Panc1 (cell line): ENCODE results near the gene FFAR3. TPM values are rescaled to one million over a fixed set of nuclear protein-coding genes. Genes with fewer than 3 reads are reported as not detected.

Experiments used
- ATAC-seq: fragments of 200-7000 bp; cut with Tn5 transposase; 2 replicates; pipeline ENCODE4 v1.9.1; 2020; ENCODE audit warnings: mild to moderate bottlenecking, moderate library complexity
- BruUV-seq: library from RNA; stranded (reverse); fragments of 400-500 nt; replicated peaks from 2 replicates; lab custom pipeline; 2021; lab: Mats Ljungman, UMichigan
- CTCF ChIA-PET: fragments of 300-600 bp; sonication (Branson Sonifier 250); formaldehyde crosslinking; loops from one replicate; lab custom pipeline; 2022; ENCODE audit warnings: antibody characterized with exemption; lab: Charles Lee
- POLR2A ChIA-PET: fragments of 300-600 bp; sonication (Branson Sonifier 250); formaldehyde crosslinking; loops from one replicate; lab custom pipeline; 2022; ENCODE audit warnings: antibody characterized with exemption; lab: Charles Lee
- DNase-seq: peaks from one replicate; pipeline ENCODE4 v3.0.0-alpha.2; 2010; ENCODE audit warnings: low read depth, low spot score
- H3K27ac ChIP-seq: 2 replicates; pipeline ENCODE4 v1.5.1; 2011; ENCODE audit warnings: mild to moderate bottlenecking, low read length, inconsistent platforms
- H3K27me3 ChIP-seq: fragments of 200-500 bp; sonication (Bioruptor generic); 2 replicates; pipeline ENCODE4 v1.6.0; 2014; ENCODE audit warnings: low read length, inconsistent platforms; ENCODE audit not compliant: control insufficient read depth, insufficient read depth
- H3K36me3 ChIP-seq: fragments of 200-500 bp; sonication (Bioruptor generic); 2 replicates; pipeline ENCODE4 v1.5.1; 2014; ENCODE audit warnings: inconsistent platforms, mild to moderate bottlenecking, low read length, moderate library complexity; ENCODE audit not compliant: control insufficient read depth, insufficient read depth
- H3K4me1 ChIP-seq: 2 replicates; pipeline ENCODE4 v1.5.1; 2011; ENCODE audit warnings: inconsistent platforms, mild to moderate bottlenecking, low read length, moderate library complexity; ENCODE audit not compliant: control insufficient read depth, insufficient read depth
- H3K4me3 ChIP-seq, 2 experiments: 2 replicates each; pipeline ENCODE4 v1.5.1; 2011 to 2012; ENCODE audit warnings: low read depth in 2 of 2, low read length in 2 of 2, mild to moderate bottlenecking in 2 of 2, inconsistent platforms in 1 of 2, moderate library complexity in 1 of 2
- H3K9me3 ChIP-seq: fragments of 200-500 bp; sonication (Bioruptor generic); 2 replicates; pipeline ENCODE4 v1.5.1; 2014; ENCODE audit warnings: low read depth, mild to moderate bottlenecking, inconsistent platforms, low read length, moderate library complexity; ENCODE audit not compliant: control insufficient read depth, insufficient read depth
- CTCF ChIP-seq: fragments of 450-650 bp; IDR thresholded peaks from 2 replicates; pipeline ENCODE4 v1.5.1; 2017; ENCODE audit warnings: mild to moderate bottlenecking
- POLR2AphosphoS5 ChIP-seq: IDR thresholded peaks from 2 replicates; pipeline ENCODE4 v1.6.1; 2012; ENCODE audit warnings: mild to moderate bottlenecking, low read depth, low read length, moderate library complexity
- REST ChIP-seq, 2 experiments: IDR thresholded peaks; 2 replicates each; pipeline ENCODE4 v1.6.1; 2011 to 2012; ENCODE audit warnings: low read depth in 2 of 2, control low read depth in 1 of 2, low read length in 1 of 2, mild to moderate bottlenecking in 1 of 2, moderate library complexity in 1 of 2; ENCODE audit not compliant: insufficient read depth in 1 of 2
- SIN3A ChIP-seq: IDR thresholded peaks from 2 replicates; pipeline ENCODE4 v1.6.1; 2012; ENCODE audit warnings: low read depth, mild to moderate bottlenecking, low read length, moderate library complexity, borderline replicate concordance; ENCODE audit not compliant: insufficient read depth
- TCF7L2 ChIP-seq: IDR thresholded peaks from 2 replicates; pipeline ENCODE4 v1.6.1; 2011; ENCODE audit warnings: mild to moderate bottlenecking, low read depth, low read length, inconsistent platforms
- in situ Hi-C: cut with HindIII; loops from 2 replicates; pipeline ENCODE4 v1.10.0; 2016; ENCODE audit warnings: low sequenced_read_pairs, low pct_unique_long_range_greater_than_20kb
- intact Hi-C: fragments of 100-400 bp; cut with micrococcal nuclease; formaldehyde crosslinking; loops from one replicate; pipeline ENCODE4 v1.10.0; 2022; ENCODE audit not compliant: unreplicated experiment
- total RNA-seq: library from RNA; stranded (reverse); gene quantifications from one replicate; pipeline ENCODE4 v1.2.1, GENCODE V29; 2021; ENCODE audit not compliant: unreplicated experiment

Gene FFAR3
- total RNA-seq, 1 experiment from 2014 or later: not detected

- ATAC-seq (no peak), DNase-seq (no peak)
- in situ Hi-C loops (no loop called here), intact Hi-C loops (loop anchor here (10.0 kb wide), 1 partner anchor 143 kb away; the partner anchor contains the start of gene KRTDAP)
- no peak for TF ChIP-seq SIN3A
- Histone ChIP-seq H3K4me1 (no peaks in the 10 kb centered on the region), H3K27me3 (0 out of 2 replicates have a peak, but pooled peaks cover 4% of the 10 kb centered on the region), H3K4me3 (no peak overlapping the region), H3K36me3 (no peaks in the 10 kb centered on the region), H3K27ac (no peak overlapping the region), H3K9me3 (no peaks in the 10 kb centered on the region)
- BruUV-seq: no TSS peak
- POLR2A ChIA-PET: no interaction called here
- CTCF ChIA-PET: interaction anchor here (0.5 to 2.7 kb wide), 7 partner anchors 117 to 578 kb away, joined by 3 to 23 read pairs (median 5); no protein-coding TSS in a partner anchor
Measured at GRCh38 chr19:35352177-35352447, 6.1 kb upstream of the FFAR3 start.

GRCh38 chr19:35352448-35353304, 5.6 kb upstream of the FFAR3 start:
- peak; percentile 73 for DNase-seq
- Histone ChIP-seq H3K9me3 (no peaks in the 10 kb centered on the region), H3K27me3 (0 out of 2 replicates have a peak, but pooled peaks cover 2% of the 10 kb centered on the region), H3K36me3 (no peaks in the 10 kb centered on the region), H3K4me1 (no peaks in the 10 kb centered on the region), H3K27ac (no peak overlapping the region), H3K4me3 (no peak overlapping the region)
- intact Hi-C loops (loop anchor here (1.0 to 10.0 kb wide), 2 partner anchors 116 to 142 kb away; partner anchors contain the start of gene KRTDAP), in situ Hi-C loops (no loop called here)
- TF ChIP-seq SIN3A: no peak
- TF ChIP-seq TCF7L2: no peak
- TF ChIP-seq CTCF: peak; percentile 94
- CTCF ChIA-PET: interaction anchor here (0.5 to 2.7 kb wide), 12 partner anchors 24 to 578 kb away, joined by 3 to 23 read pairs (median 4); no protein-coding TSS in a partner anchor
- BruUV-seq: no TSS peak
- ATAC-seq: peak; percentile 89
- POLR2A ChIA-PET: no interaction called here

GRCh38 chr19:35353635-35354034, 4.6 kb upstream of the FFAR3 start:
- CTCF ChIA-PET: interaction anchor here (0.6 to 2.7 kb wide), 9 partner anchors 23 to 329 kb away, joined by 3 to 23 read pairs (median 3); no protein-coding TSS in a partner anchor
- in situ Hi-C loops: no loop called here
- TF ChIP-seq CTCF (no peak), REST (IDR thresholded peaks at IDR 0.05; ENCODE audit: insufficient read depth in 1 of 2, low read depth in 2 of 2, low read length in 1 of 2) (no peak), SIN3A (no peak), TCF7L2 (no peak), POLR2AphosphoS5 (no peak)
- Histone ChIP-seq H3K4me3 (no peak overlapping the region), H3K27ac (no peak overlapping the region), H3K36me3 (no peaks in the 10 kb centered on the region), H3K4me1 (no peaks in the 10 kb centered on the region), H3K9me3 (no peaks in the 10 kb centered on the region), H3K27me3 (0 out of 2 replicates have a peak, but pooled peaks cover 2% of the 10 kb centered on the region)
- POLR2A ChIA-PET: no interaction called here
- DNase-seq (no peak), ATAC-seq (no peak)
- BruUV-seq: no TSS peak
- intact Hi-C loops: loop anchor here (1.0 to 10.0 kb wide), 2 partner anchors 115 to 141 kb away; partner anchors contain the start of gene KRTDAP
